Smooth muscle cell (in vitro differentiated cells): ENCODE data around the gene IQSEC2. TPM values are rescaled to one million over a fixed set of nuclear protein-coding genes. Genes with fewer than 3 reads are reported as not detected.

Source experiments
- DNase-seq: peaks from one replicate; lab custom pipeline; 2025; ENCODE audit not compliant: unreplicated experiment; lab: John Stamatoyannopoulos, UW
- H2AFZ ChIP-seq: fragments of 200-600 bp; sonication (generic); 2 replicates; pipeline ENCODE4 v1.6.0; 2016; ENCODE audit warnings: antibody characterized with exemption, low read depth, mild to moderate bottlenecking
- H3F3A ChIP-seq: fragments of 200-600 bp; sonication (generic); 2 replicates; pipeline ENCODE4 v1.6.0; 2017; ENCODE audit warnings: antibody characterized with exemption, low read depth
- H3K27ac ChIP-seq: fragments of 200-600 bp; sonication (generic); 2 replicates; pipeline ENCODE4 v1.5.1; 2016; ENCODE audit warnings: low read depth, mild to moderate bottlenecking
- H3K27me3 ChIP-seq: fragments of 200-600 bp; sonication (generic); 2 replicates; pipeline ENCODE4 v1.6.1; 2016; ENCODE audit warnings: low read depth, mild to moderate bottlenecking
- H3K36me3 ChIP-seq: fragments of 200-600 bp; sonication (generic); 2 replicates; pipeline ENCODE4 v1.5.1; 2016; ENCODE audit warnings: low read depth
- H3K4me1 ChIP-seq: fragments of 200-600 bp; sonication (generic); 2 replicates; pipeline ENCODE4 v1.5.1; 2016; ENCODE audit warnings: low read depth
- H3K4me2 ChIP-seq: fragments of 200-600 bp; sonication (generic); 2 replicates; pipeline ENCODE4 v1.6.0; 2016; ENCODE audit warnings: mild to moderate bottlenecking
- H3K4me3 ChIP-seq: fragments of 200-600 bp; sonication (generic); 2 replicates; pipeline ENCODE4 v1.5.1; 2016; ENCODE audit warnings: mild to moderate bottlenecking
- H3K79me2 ChIP-seq: fragments of 200-600 bp; sonication (generic); 2 replicates; pipeline ENCODE4 v1.6.0; 2016; ENCODE audit warnings: low read depth, mild to moderate bottlenecking
- H3K9ac ChIP-seq: fragments of 200-600 bp; sonication (generic); 2 replicates; pipeline ENCODE4 v1.6.0; 2016; ENCODE audit warnings: low read depth
- H3K9me3 ChIP-seq: fragments of 200-600 bp; sonication (generic); replicated peaks from 2 replicates; pipeline ENCODE4 v1.5.1; 2016; ENCODE audit warnings: low read depth
- H4K20me1 ChIP-seq: fragments of 200-600 bp; sonication (generic); 2 replicates; pipeline ENCODE4 v1.6.0; 2016; ENCODE audit warnings: low read depth
- WGBS: methylation state at CpG from one replicate; pipeline ENCODE4 v1.1.7; 2016; ENCODE audit warnings: low lambda C conversion rate; 5-methylcytosine and 5-hydroxymethylcytosine counted together
- polyA plus RNA-seq: library from polyadenylated mRNA; unstranded; fragments of >200 nt; fragmentation: Nextera tagmentation; extraction: Ambion mirVana; gene quantifications from 2 replicates; pipeline ENCODE4 v1.2.1, GENCODE V29; 2016
- total RNA-seq: library from RNA; depleted of rRNA; stranded (reverse); fragments of >200 nt; gene quantifications from 2 replicates; pipeline ENCODE4 v1.2.3, GENCODE V29; 2014
- TF ChIP-seq, protein P1 (sequence below): fragments of 200-600 bp; sonication (generic); IDR thresholded peaks from 2 replicates; pipeline ENCODE4 v1.5.1; 2017; ENCODE audit warnings: borderline replicate concordance, mild to moderate bottlenecking, antibody characterized with exemption; ENCODE audit not compliant: insufficient read depth, poor library complexity, severe bottlenecking

Gene IQSEC2
- total and polyA plus RNA-seq, 2 experiments from 2014 or later, result 4.2 to 6.9 TPM

DNA sequence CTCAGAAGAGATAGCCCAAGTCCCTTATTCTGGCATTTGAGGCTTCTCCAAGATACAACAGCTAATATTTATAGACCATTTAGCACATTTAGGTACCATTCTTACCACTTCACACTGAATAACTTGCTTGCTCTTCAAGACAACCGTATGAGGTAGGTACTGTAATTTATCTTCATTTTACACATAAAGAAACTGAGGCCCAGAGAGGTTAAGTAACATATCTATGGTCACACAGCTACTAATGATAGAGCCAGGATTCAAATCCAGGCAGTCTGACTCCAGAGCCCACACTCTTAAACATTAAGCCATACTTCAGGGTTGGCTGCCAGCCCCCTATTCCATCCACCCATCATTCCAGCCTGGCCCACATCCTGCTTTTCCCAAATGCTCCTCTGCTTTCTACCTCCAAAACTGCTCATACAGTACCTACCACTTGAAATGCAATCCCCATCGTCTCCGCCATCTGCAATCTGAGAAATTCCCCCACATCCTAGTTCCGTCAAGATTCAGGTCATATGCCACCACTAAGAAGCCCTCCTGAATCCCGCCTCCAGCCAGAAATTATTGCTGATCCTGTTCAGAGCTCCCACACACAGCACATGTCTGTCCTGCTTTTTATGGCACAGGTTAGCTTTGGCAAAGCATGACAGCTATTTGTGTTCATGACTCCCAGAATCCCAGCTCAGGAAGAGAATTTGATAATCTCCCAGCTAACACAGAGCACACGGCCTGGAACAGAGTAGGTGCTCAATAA is 23.5 kb downstream of the IQSEC2 start:
- no peaks in the 10 kb centered on the region for H3F3A ChIP-seq
- no peak for DNase-seq
- H3K4me1 ChIP-seq, result no peaks in the 10 kb centered on the region
- no peak overlapping the region for H3K27ac ChIP-seq
- no peak overlapping the region for H3K9ac ChIP-seq
- no peak overlapping the region for H3K4me3 ChIP-seq
- H3K27me3 ChIP-seq, result no peaks in the 10 kb centered on the region
- H2AFZ ChIP-seq, result no peak overlapping the region
- H3K9me3 ChIP-seq, result no peaks in the 10 kb centered on the region
- no peaks in the 10 kb centered on the region for H3K36me3 ChIP-seq
- H3K4me2 ChIP-seq, result no peak overlapping the region
- TF ChIP-seq, protein P1, sequence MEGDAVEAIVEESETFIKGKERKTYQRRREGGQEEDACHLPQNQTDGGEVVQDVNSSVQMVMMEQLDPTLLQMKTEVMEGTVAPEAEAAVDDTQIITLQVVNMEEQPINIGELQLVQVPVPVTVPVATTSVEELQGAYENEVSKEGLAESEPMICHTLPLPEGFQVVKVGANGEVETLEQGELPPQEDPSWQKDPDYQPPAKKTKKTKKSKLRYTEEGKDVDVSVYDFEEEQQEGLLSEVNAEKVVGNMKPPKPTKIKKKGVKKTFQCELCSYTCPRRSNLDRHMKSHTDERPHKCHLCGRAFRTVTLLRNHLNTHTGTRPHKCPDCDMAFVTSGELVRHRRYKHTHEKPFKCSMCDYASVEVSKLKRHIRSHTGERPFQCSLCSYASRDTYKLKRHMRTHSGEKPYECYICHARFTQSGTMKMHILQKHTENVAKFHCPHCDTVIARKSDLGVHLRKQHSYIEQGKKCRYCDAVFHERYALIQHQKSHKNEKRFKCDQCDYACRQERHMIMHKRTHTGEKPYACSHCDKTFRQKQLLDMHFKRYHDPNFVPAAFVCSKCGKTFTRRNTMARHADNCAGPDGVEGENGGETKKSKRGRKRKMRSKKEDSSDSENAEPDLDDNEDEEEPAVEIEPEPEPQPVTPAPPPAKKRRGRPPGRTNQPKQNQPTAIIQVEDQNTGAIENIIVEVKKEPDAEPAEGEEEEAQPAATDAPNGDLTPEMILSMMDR, result no peak
- WGBS, result 87% methylated on average over 6 of the region's 6 CpGs
- H3K79me2 ChIP-seq, result no peaks in the 10 kb centered on the region
- no peaks in the 10 kb centered on the region for H4K20me1 ChIP-seq

DNA sequence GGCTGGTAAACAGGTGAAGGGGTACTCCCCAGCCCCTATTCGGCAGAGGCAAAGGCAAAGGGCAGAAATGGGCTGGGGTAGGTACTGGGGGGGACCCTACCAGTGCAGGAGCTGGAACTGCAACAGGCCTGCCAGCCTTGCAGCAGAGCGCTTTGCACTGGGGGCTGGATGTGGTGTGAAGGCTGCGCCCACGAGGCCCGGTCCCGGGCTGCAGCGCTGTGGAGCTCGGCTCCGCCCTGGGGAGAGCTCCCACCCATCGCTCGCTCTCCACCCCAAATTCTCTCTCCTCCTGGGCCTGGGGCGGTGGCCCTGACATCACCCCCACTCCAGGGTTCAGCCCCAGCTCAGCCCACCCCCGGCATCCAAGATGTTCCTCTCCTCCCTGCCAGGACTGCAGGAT is 24.2 kb downstream of the IQSEC2 start:
- Histone ChIP-seq H3K27ac (no peak overlapping the region), H3K79me2 (no peaks in the 10 kb centered on the region), H3K9ac (no peak overlapping the region), H3K4me3 (no peak overlapping the region), H3K36me3 (no peaks in the 10 kb centered on the region), H3K4me2 (no peak overlapping the region), H3K4me1 (no peaks in the 10 kb centered on the region), H3K9me3 (no peaks in the 10 kb centered on the region), H3F3A (no peaks in the 10 kb centered on the region), H4K20me1 (no peaks in the 10 kb centered on the region), H2AFZ (no peak overlapping the region), H3K27me3 (no peaks in the 10 kb centered on the region)
- no peak for DNase-seq
- TF ChIP-seq, protein P1, result no peak
- 89% methylated on average over 11 of the region's 13 CpGs for WGBS

DNA sequence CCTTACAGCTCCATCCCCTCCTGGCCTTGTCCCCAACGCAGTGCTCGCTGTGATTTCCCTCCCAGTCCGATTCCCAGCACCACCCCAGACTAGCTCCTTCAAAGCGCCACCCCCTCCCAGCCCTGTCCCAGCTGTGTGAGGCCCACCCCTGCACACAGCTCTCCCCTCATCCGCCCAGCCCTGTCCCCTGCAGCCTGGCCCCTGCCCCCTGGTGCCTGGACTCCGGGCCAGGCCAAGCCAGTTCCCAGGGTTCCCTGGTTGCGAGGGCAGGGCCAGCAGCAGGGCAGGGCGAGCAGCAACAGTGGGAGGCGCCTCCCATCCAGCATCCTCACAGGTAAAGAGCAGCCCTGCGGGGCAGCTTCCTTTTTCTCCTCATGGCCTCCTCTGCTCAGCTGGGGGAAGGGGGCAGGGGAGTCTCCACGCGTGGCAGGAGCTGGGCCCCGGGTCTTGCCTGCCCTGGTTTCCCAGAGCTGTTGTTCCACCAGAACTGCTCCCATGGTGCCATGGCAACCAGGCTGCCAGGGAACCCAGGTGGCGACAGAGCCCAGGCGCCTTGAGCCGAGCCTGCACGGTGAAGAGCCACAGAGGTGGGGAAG is 24.8 kb downstream of the IQSEC2 start:
- Histone ChIP-seq H3F3A (no peaks in the 10 kb centered on the region), H3K79me2 (no peaks in the 10 kb centered on the region)
- no peak for DNase-seq

More for the DNA sequence above, 24.8 kb downstream of the IQSEC2 start:
- no peaks in the 10 kb centered on the region for H4K20me1 ChIP-seq
- 83% methylated on average over 14 of the region's 17 CpGs for WGBS
- TF ChIP-seq, protein P1, result no peak
- H3K9ac ChIP-seq, result no peak overlapping the region
- no peak overlapping the region for H3K27ac ChIP-seq
- H3K4me2 ChIP-seq, result no peak overlapping the region
- no peak overlapping the region for H2AFZ ChIP-seq
- no peaks in the 10 kb centered on the region for H3K9me3 ChIP-seq
- H3K27me3 ChIP-seq, result no peaks in the 10 kb centered on the region
- no peaks in the 10 kb centered on the region for H3K36me3 ChIP-seq
- H3K4me1 ChIP-seq, result no peaks in the 10 kb centered on the region
- no peak overlapping the region for H3K4me3 ChIP-seq
